ENCODE results near the gene CHN2.
A peak's percentile ranks its signal among the peaks of the same experiment; 100 is the strongest.

CHN2 gene

DNA sequence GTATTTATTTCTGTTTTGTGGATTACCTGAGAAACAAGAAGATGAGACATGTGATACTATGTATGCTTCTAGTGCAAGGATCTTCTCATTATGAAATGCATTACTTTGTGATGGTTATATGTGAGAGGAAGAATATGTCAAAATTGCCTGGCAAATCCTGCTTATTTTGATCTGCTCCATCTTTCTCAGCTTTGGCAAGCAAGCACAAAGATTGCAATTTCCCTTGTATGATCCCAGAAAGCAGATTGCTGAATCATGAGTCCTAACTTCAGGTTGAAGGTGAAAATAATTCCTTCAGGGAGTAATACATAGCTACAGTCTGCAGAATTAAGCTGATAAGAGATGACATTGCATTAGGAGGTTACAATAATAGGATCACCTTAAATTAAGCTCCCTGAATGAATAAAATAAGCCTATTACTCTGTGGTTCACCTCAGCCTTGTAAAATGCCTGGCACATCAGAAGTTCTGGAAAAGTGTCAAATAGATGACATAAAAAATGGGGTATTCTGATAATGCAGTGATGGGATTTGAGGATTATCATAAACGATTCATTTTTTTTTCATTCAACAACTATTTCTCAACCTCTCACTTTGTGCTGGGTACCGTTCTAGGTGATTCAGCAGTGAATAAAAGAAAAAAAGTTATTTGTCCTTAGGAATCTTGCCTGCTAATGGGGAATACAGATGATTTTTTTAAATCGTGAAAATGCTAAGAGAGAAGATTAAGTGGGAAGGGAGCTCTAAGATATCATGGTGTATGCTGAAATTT is 120.7 kb downstream of the CHN2 start:
- no peak for DNase-seq

DNA sequence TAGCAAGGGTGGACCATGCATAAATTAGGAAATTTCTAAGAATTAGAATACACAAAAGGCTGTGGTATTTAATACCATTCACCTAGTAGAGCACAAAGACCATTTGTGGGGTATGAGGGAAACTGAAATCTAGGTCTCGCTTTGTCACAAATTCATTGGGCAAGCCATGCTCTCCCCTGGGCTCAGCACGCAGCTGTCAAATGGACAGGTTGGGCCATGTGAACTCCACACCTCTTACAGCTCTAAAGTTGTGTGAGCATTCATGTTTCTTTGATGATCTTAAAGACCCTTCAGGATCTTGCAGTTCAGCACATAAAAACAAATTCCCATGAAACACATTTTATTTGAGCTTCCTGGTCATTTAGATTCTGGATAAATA is 121.3 kb downstream of the CHN2 start:
- DNase-seq: no peak

DNA sequence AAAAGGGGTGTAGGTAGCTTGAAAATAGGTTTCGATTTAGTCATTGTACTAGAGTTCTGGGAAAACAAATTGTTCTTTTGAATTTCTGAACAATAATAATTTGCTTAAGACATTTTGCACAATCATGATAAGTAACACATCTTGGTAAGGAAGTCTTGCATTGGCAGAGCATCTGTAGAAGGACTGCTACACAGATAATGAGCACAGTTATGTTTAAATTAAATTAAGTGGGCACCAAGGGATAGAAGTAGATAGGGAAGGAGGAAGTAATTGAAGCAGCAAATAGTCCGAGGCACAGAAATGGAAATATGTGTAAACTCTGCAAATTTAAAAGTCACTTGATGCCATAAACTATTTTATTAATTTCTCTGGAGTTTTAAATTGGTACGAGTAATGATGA is 122.4 kb downstream of the CHN2 start:
- no peak for DNase-seq

DNA sequence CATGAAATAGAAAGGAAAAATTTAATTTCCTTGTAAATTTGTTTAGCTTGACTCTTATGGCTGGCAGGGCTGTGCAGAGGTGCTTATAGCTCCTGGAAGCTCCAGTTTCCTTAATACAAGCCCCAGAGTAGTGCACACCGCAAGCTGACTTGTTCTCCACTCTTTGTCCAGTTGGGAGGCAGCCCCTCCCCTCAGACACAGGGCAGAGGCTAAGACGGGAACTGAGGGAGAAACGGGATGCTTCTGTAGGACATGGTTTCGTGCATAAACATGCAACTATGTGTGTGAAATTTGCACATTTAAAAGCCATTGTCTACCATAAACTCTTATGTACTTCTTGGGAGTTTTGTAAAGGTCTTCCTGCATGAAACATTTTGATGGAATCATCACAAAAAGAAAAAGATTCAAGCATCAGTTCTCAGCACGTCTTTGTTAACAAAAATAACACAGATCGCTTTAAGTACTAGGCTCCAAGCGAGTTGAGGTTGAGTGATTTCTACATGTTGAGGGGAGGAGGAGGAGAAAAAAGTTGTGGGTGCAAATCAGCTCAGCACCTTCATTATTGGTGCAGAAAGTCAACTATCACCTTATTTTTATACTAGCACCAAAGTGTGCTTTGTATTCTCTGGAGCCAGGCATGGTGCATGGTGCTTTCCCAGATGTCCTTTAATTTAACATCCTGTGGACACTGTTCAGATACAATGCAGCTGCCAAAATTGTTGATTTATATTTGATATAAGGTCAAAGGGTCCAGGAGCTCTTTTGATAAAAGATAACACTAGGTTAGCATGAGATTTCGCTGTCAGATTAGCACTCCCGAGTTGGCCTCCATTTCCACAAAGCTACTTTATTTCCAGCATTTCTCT is 124.5 kb downstream of the CHN2 start:
- DNase-seq: no peak

DNA sequence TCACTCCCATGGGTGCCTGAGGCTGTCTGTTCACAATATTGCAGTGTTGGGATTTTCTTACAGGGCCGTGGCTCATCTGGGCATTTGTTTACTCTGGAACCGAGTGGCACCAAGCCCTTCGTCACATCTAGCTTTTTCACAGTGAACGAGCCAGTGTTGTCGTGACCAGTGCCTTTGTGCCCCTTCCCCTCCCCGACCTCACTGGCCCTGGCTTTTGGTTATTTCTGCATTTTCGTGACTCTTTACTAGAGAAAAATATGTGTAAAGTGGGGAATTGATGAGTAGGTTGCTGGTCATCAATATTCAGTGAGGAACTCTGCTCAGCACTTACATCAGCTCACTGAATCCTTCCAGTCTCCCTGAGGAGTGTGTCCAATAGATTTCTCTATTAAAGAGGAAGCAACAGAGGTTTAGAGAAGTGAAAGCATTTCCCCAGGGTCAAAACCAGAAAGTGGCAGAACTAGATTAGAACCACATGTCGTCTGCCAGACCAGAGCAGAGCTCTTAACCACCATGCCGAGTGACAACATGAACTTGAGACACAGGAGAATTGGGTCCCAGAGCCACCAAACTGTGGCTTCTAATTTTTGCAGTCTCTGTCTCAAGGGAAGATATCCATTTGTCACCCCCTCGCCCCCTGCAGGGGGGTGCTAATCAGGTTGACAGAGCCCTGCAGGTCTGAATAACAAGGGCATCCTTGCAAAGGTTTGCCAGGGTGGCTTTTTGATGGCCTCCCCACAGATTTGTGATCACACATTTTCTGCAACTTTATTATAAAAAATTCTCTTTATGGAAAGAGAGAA is 125.3 kb downstream of the CHN2 start:
- no peak for DNase-seq

DNA sequence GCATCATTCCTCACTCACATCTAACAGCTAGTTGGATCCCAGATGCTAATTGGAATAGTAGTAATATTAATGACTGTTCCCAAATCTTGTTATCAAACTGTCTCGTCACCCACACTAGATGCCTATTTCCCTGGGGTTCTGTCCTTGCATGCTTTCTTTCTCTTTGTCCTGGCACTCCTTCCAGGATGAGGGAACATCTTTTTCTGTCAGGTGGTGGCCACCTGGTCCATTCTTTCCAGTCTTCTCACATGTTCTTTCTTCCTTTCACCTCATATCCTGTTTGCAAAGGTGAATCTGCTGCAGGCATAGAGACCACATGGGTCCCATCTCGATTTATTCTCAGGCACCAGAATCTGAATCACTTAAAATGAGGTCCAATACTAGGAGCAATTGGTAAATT is 126.0 kb downstream of the CHN2 start:
- DNase-seq: no peak

DNA sequence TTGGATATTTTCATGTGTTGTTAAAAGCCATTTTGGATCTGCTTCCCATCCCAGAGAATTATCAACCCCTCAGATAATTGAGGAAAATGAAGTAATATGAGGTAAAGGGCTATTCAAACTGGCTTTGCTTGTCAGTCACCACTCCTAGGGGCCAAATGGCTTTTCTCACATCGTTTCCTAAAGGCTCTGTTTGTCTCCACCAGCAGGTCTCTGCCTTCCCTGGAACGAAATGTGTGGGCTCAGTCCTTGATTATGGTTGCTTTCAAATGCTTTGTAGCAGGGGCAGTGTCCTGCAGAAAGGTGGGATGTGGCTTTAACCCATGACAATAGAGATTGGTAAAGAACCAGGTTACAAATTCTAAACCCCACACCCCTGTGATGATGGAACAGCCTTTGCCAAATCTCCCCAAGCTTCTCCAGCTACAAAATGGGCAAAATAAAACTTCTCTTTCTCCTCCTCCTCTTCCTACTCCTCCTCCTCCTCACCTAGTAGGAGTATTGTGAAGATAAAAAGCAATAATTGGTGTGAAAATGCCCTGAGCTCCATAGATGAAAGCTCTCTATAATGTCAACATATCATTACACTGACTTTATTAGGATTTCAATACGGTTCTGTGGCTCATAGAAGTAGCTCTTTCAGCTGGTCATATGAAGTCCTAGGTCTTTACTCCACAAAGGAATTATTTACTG is 127.6 kb downstream of the CHN2 start:
- DNase-seq: no peak

DNA sequence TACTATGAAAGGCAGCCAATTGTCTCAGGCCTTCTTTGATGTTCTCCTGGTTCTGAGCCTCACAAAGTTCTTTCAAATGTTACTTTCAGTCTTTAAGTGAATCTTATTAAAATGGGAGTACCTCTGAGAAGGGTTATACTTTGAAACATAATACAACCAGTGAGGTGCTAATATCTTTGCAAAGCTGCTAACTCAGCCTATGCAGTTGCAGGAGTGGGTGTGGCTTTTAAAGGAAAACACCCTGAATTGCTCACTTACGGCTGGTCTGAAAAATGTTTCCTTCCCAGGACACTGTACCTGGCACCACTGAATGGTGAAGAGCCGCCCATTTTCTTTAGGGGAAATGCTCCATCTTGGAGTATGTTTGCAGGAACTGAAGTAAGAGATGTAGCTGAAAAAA is 130.9 kb downstream of the CHN2 start:
- DNase-seq: no peak

DNA sequence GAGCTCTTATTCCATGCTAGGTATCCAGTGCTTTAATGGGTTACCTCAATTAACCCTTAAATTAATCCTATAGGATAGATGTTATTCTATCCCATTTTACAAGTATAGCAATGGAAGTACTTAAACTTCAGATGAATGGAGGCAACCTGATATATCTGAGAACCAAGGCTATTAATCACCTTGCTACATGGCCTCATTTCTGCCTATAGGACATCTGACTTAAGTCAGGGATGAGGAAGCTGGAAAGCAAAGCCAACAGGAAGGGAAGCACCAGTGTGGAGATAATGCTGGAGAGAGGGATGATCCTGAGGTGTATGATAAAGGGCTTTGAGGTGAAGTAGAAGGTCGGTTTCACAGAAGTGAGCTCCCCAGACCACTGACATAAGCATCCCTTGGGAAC is 132.3 kb downstream of the CHN2 start:
- DNase-seq: no peak

DNA sequence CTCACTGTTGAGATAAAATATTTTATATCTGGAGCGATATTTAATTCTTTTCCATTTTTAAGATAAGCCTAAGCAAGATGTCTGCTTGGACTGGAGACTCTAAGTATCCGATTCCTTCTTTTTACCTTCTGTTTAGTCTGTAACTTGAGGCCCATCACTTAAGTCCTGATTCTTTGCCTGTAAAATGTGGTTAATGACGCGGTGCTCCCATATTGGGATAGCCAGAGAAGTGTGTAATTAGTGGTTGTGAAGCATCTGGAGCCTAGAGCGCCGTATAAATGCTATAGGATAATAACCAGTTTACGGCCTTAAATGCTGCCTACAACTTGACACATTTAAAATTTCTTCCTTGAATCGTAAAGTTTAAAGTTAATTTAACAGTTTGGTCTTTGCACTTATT is 132.9 kb downstream of the CHN2 start:
- peak; percentile 86 for DNase-seq

DNA sequence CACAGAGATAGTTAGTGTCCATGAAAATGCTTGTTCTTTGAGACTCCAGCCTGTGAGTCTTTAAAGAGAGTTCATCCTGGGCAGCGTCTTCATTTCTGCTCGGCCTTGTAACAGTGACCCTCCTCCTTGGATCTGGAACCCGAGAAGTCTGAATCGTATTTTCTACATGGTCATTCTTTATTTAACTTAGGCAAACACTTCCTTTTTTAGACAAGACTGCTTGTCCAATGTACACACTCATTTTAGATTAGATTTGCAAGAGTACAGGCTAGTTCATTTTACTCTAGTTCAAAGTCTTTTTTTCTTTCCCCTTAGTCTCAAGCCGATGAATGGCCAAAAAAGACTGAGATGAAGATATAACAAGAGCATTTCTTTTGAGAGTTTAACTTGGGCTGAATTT is 133.5 kb downstream of the CHN2 start:
- no peak for DNase-seq

DNA sequence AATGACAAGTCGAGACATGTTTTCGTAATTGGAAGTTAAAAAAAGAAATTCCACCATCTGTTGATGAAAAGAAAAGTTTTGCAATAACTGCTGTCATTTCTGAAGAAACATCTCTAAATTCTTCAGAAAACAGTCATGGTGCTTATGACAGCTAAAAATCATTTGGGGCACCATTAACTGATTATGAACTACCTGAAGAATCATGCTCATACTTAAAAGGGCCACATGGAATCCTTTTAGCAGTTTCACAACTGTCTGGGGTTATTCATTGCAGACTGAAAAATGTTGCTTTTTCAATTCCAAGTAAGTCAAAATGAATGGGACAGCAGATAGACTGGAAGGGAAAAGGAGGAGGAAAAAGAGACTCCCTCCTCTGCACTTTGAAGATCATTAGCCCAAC is 134.2 kb downstream of the CHN2 start:
- DNase-seq: no peak

DNA sequence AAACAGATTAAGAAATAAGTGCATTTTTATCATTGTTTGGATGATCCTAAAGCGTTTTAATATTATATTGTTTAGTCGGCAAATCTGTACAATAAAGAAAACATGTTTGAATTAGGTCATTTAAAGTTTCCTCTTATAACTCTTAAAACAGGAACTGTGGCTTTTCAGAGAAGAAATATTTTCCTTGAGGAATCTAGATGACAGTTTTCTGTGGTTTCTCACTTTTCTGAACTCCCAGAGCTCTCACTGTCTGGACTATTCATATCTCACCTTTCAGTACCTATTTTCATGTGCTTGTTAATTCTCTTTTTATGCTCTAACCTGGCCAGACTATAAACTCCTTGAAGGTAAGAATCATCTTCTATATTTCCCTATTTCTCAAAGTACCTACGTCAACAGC is 135.1 kb downstream of the CHN2 start:
- DNase-seq: no peak

DNA sequence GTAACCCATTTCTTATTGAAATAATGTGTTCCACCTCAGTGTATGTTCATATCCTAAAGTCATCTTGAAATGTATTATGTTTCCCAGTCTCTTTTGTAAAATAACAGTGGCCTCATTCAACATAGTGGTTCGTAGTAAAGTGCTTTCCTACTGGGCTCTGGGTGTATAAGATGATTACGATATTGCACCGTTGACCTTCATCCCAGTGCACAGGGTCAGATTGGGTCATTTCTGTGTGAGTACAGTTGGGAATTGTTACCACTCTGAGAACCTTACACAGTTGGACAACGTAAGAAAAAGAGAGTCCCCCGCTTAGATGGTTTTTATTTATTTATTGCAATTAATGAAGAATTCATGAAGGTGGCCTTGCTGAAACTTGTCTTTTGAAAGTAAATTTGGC is 135.6 kb downstream of the CHN2 start:
- no peak for DNase-seq

DNA sequence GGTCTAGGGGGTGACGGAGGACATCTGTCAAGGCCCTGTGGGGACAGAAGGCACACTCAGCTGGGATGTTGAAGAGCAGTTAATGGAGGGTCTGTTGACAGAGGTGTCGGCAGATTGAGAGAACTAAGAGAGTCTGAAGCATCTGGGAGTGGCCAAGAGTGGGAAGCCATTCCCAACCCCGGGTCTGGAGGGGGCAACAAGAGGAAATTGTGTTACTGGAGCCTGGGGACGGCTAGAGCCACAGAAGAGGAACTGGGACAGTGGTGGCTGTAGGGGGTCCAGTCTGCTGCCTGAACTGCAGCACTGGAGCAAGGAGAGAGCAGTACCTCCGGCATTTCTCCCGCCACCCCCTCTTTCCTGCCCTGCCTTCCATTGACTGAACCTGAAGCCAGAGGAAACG is 136.6 kb downstream of the CHN2 start:
- no peak for DNase-seq

DNA sequence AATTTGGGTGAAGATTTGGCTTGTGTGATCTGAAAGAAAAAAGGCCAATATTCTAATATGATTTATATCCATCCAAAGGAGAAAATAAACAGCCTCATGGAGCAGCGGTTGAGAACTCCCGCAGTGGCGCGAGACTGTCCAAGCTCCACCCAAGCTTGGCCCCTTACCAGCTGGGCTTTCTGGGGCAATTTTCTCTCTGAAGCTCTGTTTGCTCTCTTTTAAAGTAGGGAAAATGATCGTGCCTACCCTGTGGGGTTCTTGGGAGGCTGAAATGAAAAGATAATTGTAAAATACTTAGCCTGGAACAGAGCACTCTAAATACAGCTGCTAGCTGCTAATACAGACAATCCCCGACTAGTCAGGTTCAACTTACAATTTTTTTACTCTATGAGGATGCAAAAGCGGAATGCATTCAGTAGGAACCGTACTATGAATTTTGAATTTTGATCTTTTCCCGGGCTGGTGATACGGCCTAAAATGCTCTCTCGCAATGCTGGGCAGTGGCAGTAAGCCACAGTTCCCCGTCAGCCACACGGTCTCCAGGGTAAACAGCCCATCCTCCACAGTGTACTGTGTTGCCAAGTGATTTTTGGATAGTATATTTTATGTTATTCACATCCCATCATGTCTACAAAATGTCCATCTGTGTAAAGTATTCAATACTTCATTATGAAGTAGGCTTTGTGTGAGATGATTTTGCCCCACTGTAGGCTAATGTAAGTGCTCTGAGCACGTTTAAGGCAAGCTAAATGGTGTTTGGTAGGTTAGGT is 137.7 kb downstream of the CHN2 start:
- DNase-seq: peak; percentile 98

DNA sequence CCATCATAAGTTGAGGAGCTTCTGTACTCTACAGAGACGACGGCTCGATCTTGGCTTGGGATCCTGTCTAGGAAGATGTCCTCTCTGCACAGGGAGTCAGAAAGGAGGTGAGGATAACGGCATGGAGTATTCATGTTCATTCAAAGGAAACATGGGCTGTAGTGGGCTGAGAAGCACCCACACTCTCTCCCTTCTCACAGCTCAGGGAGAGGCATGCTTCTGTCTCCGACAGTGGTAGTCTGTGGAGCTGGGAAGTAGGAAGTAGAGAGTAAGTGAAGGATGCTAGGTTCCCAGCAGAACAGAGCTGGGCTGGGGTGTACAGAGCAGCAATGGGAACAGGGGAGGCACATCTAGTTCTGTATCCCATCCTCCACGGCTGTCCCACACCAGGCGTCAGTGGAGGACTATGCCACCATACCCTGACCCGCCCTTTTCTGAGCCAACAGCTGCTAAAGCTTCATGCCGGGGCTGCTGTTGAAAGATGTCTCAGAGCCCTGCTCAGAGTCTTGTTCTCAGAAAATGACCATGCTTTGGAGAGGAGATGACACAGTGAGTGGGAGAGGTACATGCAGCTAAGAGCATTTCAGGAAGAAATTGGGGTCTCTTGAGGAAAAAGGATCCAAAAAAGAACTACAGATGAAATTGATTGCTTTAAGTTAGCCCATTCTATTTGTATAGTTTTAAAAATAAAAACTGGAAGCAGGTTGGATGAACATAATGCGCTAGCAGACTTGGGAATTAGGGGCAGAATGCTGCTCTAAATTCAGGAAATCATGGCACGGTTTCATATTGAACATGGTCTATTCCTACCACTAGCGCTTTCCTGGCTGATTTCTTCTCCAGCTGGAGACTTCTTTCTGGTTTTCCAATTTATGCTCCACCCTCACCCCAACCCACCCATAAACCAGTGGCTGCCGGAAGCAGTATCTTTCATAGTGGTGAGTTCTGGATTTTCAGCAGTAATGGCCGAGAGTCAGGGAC is 138.6 kb downstream of the CHN2 start:
- DNase-seq: no peak

DNA sequence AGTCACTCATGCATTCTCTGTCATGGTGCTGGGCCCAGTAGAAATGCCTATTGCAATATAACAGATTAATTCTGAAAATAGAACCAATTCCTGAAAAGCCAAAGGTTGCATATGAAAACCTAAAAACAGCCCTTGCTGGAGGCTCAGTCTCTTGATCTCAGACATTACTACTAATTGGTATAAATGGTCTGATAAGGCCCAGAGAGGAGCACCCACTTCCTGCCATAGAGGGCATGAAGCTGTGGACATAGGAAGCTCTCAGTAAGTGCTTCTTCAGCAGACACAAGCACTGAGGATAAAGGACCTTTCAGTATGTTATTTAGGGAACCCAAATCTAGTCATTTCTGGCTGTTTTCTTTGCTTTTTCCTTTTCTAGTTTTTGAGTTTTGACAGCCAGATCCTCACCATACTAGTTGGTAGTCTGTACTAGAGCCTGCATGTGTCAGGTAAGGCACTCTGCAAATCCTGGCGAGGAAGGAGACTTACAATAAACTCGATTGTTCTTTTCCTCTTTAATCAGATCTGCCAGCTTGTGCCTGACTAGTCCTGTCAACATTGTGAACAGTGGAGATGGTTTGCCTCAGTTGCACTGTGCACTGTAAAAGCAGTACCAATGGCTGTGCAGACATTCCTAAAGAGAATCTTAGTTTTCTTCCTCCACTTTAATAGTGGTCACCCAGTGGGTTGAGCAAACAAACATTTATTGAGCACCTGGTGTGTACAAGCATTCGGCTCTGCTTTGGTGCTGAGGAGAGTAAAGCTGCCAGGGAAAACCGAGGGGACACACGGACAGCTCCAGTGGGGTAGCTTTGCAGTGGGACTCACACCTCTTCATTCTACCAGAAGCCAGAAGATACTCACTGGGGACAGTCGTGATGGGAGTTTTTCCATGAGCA is 140.9 kb downstream of the CHN2 start:
- no peak for DNase-seq

DNA sequence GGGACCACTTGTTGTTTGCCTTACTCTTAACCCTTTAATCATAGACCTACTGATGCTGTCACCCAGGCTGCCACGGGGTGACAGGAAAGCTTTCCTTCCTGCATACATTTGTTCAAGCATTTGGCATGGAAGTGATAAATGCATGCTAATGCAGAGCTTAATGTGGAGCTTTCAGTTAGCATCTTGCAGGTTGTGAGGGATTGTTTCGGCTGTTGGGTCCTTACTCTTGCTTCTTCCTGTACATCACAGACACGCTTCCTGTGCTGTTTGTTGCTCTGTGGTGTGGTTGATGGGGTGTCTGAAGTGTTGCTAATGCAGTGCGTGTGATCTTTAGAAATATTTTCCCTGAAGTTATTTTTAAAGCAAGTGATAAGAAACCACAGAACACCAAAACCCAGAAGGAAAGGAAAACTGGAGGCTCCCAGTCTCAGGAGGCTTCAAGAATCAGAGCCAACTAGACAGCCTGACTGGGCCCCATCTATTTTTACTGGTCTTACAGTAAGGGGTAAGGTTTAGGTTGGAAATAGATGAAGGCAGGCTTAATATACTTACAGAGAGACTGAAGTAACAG is 143.1 kb downstream of the CHN2 start:
- no peak for DNase-seq

DNA sequence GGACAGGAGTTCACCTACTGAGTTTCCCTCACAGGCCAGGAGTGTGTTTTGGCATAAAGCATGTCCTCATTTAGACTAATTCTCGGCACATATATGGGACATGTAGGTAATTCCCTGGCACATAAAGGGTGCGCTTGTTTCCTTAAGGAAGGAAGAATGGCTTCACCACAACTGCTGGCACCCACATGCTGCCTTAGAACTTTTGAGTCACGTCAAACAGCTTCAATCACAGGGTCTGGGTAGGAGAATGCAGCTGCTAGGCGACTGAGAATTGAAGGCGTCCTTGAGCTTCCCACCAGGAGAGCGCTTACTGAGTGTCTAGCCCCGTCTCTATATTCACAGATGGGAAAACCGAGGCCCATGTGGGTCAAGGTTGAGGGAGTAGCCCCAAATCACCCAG is 146.1 kb downstream of the CHN2 start:
- DNase-seq: no peak
